Type B pancreatic cell (in vitro differentiated cells): ENCODE measurements around the gene PTPRK. TPM values are rescaled to one million over a fixed set of nuclear protein-coding genes. Genes with fewer than 3 reads are reported as not detected.

Source experiments
- DNase-seq: peaks from one replicate; pipeline ENCODE4 v3.0.0; 2021; ENCODE audit warnings: mixed read lengths; ENCODE audit not compliant: unreplicated experiment; ENCODE audit errors: extremely low spot score
- H3K27ac Mint-ChIP-seq: 2 replicates; pipeline ENCODE4 v1.8.0; 2021; ENCODE audit warnings: mild to moderate bottlenecking, mixed read lengths
- H3K27me3 Mint-ChIP-seq: 2 replicates; pipeline ENCODE4 v1.8.0; 2021; ENCODE audit warnings: mixed read lengths
- H3K36me3 Mint-ChIP-seq: 2 replicates; pipeline ENCODE4 v1.8.0; 2021; ENCODE audit warnings: mixed read lengths
- H3K4me1 Mint-ChIP-seq: one replicate; pipeline ENCODE4 v1.8.0; 2021; ENCODE audit warnings: mixed read lengths; ENCODE audit not compliant: unreplicated experiment
- H3K4me3 Mint-ChIP-seq: 2 replicates; pipeline ENCODE4 v1.8.0; 2021; ENCODE audit warnings: mild to moderate bottlenecking, mixed read lengths
- H3K9me3 Mint-ChIP-seq: 2 replicates; pipeline ENCODE4 v1.8.0; 2021; ENCODE audit warnings: mixed read lengths
- total RNA-seq: library from RNA; stranded (reverse); gene quantifications from 2 replicates; pipeline ENCODE4 v1.2.1, GENCODE V29; 2021; ENCODE audit warnings: low replicate concordance
- TF ChIP-seq, protein P1 (sequence below): fragments of 200-600 bp; sonication (generic); conservative IDR thresholded peaks from 2 replicates; pipeline ENCODE4 v1.5.0; 2021; ENCODE audit warnings: antibody characterized with exemption, mild to moderate bottlenecking

The PTPRK gene
- total RNA-seq, 1 donor from 2014 or later, result 63.4 TPM

DNA sequence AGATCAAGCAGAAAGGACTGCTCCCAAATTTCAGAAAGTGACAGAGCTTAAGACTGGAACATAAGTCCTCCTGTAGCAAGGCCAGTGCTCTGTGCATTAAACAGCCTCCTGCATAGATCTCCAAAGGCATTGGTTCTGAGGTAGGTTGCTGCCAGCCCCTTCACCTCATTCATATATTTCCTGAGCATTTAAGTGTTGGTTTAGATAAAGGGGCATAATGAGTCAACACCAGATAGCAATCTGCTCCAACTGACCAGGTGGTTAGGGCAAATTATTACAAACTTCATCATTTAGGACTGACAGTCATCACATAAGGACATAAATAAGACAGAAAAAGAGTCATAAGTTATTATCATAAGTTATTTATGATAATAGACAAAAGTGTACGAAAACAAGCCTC is 10.7 kb downstream of the PTPRK start:
- Mint-ChIP-seq H3K9me3 (no peaks in the 10 kb centered on the region), H3K4me3 (no peak overlapping the region), H3K36me3 (no peaks in the 10 kb centered on the region), H3K27ac (no peak overlapping the region), H3K27me3 (no peaks in the 10 kb centered on the region), H3K4me1 (peaks cover 36% of the 10 kb centered on the region)
- no peak for DNase-seq
- TF ChIP-seq, protein P1, sequence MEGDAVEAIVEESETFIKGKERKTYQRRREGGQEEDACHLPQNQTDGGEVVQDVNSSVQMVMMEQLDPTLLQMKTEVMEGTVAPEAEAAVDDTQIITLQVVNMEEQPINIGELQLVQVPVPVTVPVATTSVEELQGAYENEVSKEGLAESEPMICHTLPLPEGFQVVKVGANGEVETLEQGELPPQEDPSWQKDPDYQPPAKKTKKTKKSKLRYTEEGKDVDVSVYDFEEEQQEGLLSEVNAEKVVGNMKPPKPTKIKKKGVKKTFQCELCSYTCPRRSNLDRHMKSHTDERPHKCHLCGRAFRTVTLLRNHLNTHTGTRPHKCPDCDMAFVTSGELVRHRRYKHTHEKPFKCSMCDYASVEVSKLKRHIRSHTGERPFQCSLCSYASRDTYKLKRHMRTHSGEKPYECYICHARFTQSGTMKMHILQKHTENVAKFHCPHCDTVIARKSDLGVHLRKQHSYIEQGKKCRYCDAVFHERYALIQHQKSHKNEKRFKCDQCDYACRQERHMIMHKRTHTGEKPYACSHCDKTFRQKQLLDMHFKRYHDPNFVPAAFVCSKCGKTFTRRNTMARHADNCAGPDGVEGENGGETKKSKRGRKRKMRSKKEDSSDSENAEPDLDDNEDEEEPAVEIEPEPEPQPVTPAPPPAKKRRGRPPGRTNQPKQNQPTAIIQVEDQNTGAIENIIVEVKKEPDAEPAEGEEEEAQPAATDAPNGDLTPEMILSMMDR, result no peak

DNA sequence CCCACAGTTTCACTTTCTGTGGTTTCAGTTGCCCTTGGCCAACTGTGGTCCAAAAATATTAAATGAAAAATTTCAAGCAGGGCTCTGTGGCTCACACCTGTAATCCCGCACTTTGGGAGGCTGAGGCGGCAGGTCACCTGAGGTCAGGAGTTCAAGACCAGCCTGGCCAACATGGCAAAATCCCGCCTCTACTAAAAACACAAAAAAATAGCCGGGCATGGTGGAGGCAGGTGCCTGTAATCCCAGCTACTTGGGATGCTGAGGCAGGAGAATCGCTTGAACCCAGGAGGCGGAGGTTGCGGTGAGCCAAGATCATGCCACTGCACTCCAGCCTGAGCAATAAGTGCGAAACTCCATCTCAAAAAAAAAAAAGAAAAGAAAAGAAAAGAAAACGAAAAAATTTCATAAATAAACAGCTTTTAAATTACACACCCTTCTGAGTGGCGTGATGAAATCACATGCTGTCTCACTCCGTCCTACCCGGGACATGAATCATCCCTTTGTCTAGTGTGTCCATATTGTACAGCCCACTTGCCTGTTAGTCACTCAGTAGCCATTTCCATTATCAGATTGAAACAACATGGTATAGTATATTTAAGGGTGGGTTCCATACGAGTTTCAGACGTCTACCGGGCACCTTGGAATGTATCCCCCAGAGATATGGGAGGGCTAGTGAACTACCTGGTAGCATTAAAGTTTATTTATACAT is 11.7 kb downstream of the PTPRK start:
- DNase-seq, result no peak
- Mint-ChIP-seq H3K27ac (no peak overlapping the region), H3K27me3 (no peaks in the 10 kb centered on the region), H3K4me1 (peaks cover 39% of the 10 kb centered on the region), H3K4me3 (no peak overlapping the region), H3K9me3 (no peaks in the 10 kb centered on the region), H3K36me3 (no peaks in the 10 kb centered on the region)
- TF ChIP-seq, protein P1, result no peak

DNA sequence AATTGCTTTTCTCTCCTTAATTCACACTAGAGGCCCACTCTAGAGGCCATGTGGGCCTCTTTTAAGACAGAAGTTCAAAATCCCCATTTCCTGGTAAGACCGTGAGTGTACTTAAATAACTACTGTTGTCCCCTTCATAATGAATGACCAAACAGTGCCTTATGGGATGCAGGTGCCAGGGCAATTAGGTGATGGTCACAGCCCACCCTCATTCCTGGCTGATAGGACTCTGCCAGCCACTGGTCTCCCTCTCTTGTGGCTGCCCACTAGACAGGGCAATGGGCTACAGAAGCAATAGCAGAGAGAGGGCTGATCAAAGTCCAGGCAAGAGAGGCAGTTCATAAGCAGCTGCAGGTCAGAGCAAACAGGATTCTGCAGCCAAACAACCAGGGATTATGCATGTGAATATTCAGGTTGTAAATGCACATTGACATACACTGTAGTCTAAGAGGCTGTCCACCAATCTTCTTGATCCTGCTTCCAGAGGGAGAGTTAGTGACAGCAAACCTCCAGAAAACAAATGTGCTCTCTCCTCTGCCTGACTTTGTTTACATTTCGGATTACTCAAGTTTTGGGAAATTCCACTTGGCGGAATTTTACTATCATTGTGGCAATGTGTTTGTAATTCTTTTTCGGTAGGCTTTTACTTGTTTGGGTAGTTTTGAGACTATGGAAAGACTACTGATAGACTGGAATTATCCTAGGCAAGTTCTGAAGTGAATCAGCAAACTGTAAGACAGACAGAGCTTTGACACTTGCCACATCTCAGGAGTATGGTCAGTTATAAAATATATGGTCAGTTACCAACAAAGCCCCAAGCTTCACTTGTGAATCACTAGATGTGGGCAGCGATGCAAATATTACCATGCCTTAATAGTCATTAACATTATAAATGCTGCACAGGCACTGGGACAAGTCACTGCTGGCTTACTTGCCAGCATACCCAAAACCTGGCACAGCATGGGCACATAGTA is 12.8 kb downstream of the PTPRK start:
- Mint-ChIP-seq H3K27me3 (no peaks in the 10 kb centered on the region), H3K4me3 (no peak overlapping the region), H3K36me3 (no peaks in the 10 kb centered on the region), H3K27ac (peak overlapping the region; percentile 22), H3K9me3 (no peaks in the 10 kb centered on the region), H3K4me1 (peaks cover 37% of the 10 kb centered on the region)
- DNase-seq, result no peak
- TF ChIP-seq, protein P1, result no peak

DNA sequence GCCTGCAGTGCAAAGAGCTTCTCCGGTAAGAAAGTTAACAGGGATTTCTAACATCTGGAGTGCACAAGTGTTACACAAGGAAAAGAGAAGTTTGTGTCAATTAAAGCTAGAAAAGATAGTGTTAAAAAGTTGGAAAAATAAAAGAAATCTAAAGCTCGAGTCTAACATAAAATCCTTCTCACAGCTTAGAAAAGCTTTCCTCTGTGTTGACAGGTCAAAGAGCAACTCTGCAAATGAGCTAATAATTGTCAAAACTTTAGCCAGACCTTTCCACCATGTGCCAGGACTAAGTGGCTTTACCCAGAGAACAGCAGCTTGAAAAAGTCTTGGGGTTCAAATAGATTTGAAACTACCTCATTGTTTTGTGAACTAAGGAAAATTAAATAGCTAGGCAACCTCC is 14.8 kb downstream of the PTPRK start:
- Mint-ChIP-seq H3K9me3 (no peaks in the 10 kb centered on the region), H3K36me3 (no peaks in the 10 kb centered on the region), H3K4me1 (peaks cover 24% of the 10 kb centered on the region), H3K27ac (peak overlapping the region; percentile 20), H3K27me3 (no peaks in the 10 kb centered on the region), H3K4me3 (peak overlapping the region; percentile 31)
- DNase-seq, result no peak
- TF ChIP-seq, protein P1, result no peak

DNA sequence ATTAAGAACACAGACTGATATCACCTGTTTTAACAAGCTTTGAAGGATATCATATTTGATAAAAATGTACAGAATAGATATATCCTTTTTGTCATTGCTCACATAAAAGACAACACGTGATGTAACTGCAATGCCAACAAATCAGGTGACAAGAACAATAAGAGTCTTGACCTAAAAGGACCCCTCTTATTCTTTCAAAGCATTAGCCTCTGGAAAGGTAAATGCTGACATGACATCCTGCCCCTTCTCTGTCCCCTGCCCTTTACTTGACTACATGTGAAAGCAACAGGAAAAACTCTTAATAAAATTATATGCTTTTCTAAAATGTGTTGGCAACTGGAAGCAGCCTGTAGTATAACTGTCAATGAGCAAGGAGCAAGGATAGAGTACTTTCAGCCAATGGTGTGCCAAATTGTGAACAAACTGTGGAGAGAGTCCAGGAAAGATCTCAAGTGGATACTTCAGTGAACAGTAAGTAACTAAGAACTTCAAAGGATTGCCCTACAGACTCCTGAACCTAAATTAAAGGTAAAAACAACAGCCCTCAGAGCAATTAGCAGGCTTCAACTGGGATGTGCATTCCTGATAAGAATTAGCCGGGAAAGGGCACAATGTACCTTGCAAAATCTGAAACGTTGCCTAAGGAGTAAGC is 16.3 kb downstream of the PTPRK start:
- no peak overlapping the region for H3K4me3 Mint-ChIP-seq
- no peaks in the 10 kb centered on the region for H3K36me3 Mint-ChIP-seq
- no peaks in the 10 kb centered on the region for H3K9me3 Mint-ChIP-seq
- no peak overlapping the region for H3K27ac Mint-ChIP-seq
- DNase-seq, result no peak
- TF ChIP-seq, protein P1, result no peak
- H3K27me3 Mint-ChIP-seq, result no peaks in the 10 kb centered on the region
- peaks cover 30% of the 10 kb centered on the region for H3K4me1 Mint-ChIP-seq
